ENCODE measurements around the gene MRFAP1L1. TPM values are rescaled to one million over a fixed set of nuclear protein-coding genes. Genes with fewer than 3 reads are reported as not detected.

MRFAP1L1 gene
- total and polyA plus RNA-seq, 9 of the 15 experiments (the other 6 are each of a cell fraction or from before 2014, with no cell fraction given), result 37.6 to 111 (median 83.8) TPM

DNA sequence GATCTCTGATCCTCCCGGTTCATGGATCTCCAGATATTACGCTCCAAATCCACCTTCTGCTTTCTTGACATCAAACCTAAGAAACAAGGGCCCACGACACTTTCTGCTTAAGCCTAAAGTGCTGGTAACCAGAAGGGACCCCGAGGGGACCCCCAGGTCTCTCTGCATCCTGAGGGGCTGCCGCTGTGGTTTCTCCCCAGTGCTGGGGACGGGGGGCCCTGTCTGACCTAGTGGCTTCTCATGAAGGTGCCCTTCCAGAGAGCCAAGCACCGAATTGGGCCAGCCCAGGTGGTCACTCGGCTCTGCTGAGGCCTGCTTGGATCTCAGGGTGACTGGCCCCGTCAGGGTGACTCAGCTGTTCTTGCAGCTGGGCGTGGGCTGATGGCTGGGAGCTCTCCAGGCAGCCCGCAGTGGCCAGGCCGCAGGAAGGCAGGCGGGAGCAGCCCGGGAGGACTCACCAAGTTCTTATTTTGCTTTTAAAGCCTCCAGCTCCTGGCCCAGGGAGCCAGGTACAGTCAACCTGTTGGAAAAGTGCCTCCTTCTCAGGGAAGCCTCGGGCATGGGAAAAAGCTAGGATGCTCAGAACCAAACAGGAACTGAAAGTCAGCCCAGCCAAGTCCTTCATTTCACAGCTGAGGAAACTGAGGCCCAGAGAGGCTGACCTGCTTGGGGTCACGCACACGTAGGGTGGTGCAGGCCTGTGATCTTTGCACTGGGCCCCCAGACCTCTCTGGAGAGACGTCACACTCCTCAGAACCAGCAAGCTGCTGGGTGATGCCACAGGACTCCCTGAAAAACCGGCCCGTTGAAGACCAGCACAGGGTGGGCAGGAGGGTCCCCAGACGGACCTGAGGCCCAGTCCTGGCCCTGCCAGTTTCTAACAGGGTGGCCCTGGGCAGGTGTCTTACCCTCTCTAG, 23.0 kb upstream of the MRFAP1L1 start (continued):
- TF ChIP-seq, protein P1, sequence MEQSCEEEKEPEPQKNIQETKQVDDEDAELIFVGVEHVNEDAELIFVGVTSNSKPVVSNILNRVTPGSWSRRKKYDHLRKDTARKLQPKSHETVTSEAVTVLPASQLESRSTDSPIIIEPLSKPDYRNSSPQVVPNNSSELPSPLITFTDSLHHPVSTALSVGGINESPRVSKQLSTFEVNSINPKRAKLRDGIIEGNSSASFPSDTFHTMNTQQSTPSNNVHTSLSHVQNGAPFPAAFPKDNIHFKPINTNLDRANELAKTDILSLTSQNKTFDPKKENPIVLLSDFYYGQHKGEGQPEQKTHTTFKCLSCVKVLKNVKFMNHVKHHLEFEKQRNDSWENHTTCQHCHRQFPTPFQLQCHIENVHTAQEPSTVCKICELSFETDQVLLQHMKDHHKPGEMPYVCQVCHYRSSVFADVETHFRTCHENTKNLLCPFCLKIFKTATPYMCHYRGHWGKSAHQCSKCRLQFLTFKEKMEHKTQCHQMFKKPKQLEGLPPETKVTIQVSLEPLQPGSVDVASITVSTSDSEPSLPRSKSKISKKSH (CRISPR knock-in tag; IDR thresholded peaks at IDR 0.05), result no peak
- TF ChIP-seq, protein P2, sequence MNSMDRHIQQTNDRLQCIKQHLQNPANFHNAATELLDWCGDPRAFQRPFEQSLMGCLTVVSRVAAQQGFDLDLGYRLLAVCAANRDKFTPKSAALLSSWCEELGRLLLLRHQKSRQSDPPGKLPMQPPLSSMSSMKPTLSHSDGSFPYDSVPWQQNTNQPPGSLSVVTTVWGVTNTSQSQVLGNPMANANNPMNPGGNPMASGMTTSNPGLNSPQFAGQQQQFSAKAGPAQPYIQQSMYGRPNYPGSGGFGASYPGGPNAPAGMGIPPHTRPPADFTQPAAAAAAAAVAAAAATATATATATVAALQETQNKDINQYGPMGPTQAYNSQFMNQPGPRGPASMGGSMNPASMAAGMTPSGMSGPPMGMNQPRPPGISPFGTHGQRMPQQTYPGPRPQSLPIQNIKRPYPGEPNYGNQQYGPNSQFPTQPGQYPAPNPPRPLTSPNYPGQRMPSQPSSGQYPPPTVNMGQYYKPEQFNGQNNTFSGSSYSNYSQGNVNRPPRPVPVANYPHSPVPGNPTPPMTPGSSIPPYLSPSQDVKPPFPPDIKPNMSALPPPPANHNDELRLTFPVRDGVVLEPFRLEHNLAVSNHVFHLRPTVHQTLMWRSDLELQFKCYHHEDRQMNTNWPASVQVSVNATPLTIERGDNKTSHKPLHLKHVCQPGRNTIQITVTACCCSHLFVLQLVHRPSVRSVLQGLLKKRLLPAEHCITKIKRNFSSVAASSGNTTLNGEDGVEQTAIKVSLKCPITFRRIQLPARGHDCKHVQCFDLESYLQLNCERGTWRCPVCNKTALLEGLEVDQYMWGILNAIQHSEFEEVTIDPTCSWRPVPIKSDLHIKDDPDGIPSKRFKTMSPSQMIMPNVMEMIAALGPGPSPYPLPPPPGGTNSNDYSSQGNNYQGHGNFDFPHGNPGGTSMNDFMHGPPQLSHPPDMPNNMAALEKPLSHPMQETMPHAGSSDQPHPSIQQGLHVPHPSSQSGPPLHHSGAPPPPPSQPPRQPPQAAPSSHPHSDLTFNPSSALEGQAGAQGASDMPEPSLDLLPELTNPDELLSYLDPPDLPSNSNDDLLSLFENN (IDR thresholded peaks at IDR 0.05; ENCODE audit: low read depth in 2 of 2, low read length in 2 of 2), result 0 out of 4 replicates have a peak, but pooled peaks of 1 of the 2 experiments have one; percentile 55
- TF ChIP-seq ZNF696 (CRISPR knock-in tag; conservative IDR thresholded peaks at IDR 0.05) (no peak), KDM1A (IDR thresholded peaks at IDR 0.05) (no peak), ZNF785 (CRISPR knock-in tag; IDR thresholded peaks at IDR 0.05) (no peak), FOXK1 (CRISPR knock-in tag; IDR thresholded peaks at IDR 0.05; ENCODE audit: borderline replicate concordance) (no peak), CBX3 (IDR thresholded peaks at IDR 0.05; ENCODE audit: borderline replicate concordance in 1 of 2, low read length in 2 of 2) (peak in 1 of 2 experiments; percentile 29; a peak in 1 of 3 replicates), SPI1 (IDR thresholded peaks at IDR 0.05; ENCODE audit: borderline replicate concordance, low read depth, low read length) (0 out of 2 replicates have a peak, but pooled peaks have one; percentile 4), MECOM (CRISPR knock-in tag; IDR thresholded peaks at IDR 0.05) (peak; percentile 86), ZNF592 (IDR thresholded peaks at IDR 0.05) (peak; percentile 99), KDM5B (IDR thresholded peaks at IDR 0.05; ENCODE audit: insufficient replicate concordance, low read depth, low read length) (peak; percentile 60), OTX1 (CRISPR knock-in tag; IDR thresholded peaks at IDR 0.05) (no peak), SMAD3 (CRISPR knock-in tag; conservative IDR thresholded peaks at IDR 0.05) (peak; percentile 23; the same call in 1 of the 2 replicates), GATAD2A (IDR thresholded peaks at IDR 0.05) (peak; percentile 28; the same call in 1 of the 2 replicates), PCBP2 (IDR thresholded peaks at IDR 0.05; ENCODE audit: low read depth, low read length, poor library complexity, severe bottlenecking) (no peak)
